Transverse colon (tissue), 4 donors: ENCODE measurements around the gene ZNF777.
"Not testable (repeated sequence)": the region's sequence is repeated elsewhere in the genome, so short reads cannot be mapped to it uniquely, and the experiment has no call there.

ENCODE experiments used
- CTCF ChIP-seq, 5 experiments: fragments of 200-600 bp in 3 of 5; fragments of 450-650 bp in 2 of 5; sonication (generic) in 3 of 5; IDR thresholded peaks; 1 replicate in 2 of 5; 2 replicates in 3 of 5; pipeline ENCODE4 v1.5.1; 2016 to 2017; ENCODE audit warnings: antibody characterized with exemption in 5 of 5, inconsistent platforms in 3 of 5, mild to moderate bottlenecking in 2 of 5, moderate library complexity in 1 of 5
- EP300 ChIP-seq: sonication (generic); formaldehyde crosslinking; IDR thresholded peaks from one replicate; pipeline ENCODE4 v1.6.1; 2017; ENCODE audit warnings: antibody characterized with exemption, low read depth
- POLR2A ChIP-seq: fragments of 450-650 bp; IDR thresholded peaks from one replicate; pipeline ENCODE4 v1.6.1; 2016; ENCODE audit warnings: antibody characterized with exemption, mild to moderate bottlenecking, moderate library complexity
- POLR2AphosphoS5 ChIP-seq, 3 donors: sonication (generic); formaldehyde crosslinking; IDR thresholded peaks; one replicate each; pipeline ENCODE4 v1.6.1; 2016; ENCODE audit warnings: antibody characterized with exemption in 3 of 3

- not testable (repeated sequence) for TF ChIP-seq POLR2A; CTCF (IDR thresholded peaks at IDR 0.05); EP300; POLR2AphosphoS5 (IDR thresholded peaks at IDR 0.05)
Observed at GRCh38 chr7:149446026-149446425, 14.8 kb downstream of the ZNF777 start.
